Pancreas (tissue), 10 donors: Measurements from ENCODE around the gene ENSA. TPM values are rescaled to one million over a fixed set of nuclear protein-coding genes. Genes with fewer than 3 reads are reported as not detected.

Experiments
- ATAC-seq, 4 donors: fragments of 200-7000 bp; cut with Tn5 transposase; one replicate each; pipeline versions ENCODE4 v1.8.0 to v1.9.1; 2020; ENCODE audit warnings: mild to moderate bottlenecking in 4 of 4, moderate library complexity in 4 of 4
- DNase-seq, 6 donors: peaks; one replicate each; pipeline ENCODE4 v3.0.0-alpha.2; 2020
- FAIRE-seq: peaks from 2 replicates; lab custom pipeline; 2012; peaks lifted over from hg19 to GRCh38; lab: Jason Lieb, UNC
- H3K27ac ChIP-seq, 4 donors: fragments of 200-600 bp; sonication (generic); 1 replicate in 3 of 4; 2 replicates in 1 of 4; pipeline versions ENCODE4 v1.5.0 to v1.8.0; 2020
- H3K27me3 ChIP-seq, 4 donors: fragments of 200-600 bp; one replicate each; pipeline ENCODE4 v1.8.0; 2021
- H3K36me3 ChIP-seq, 3 donors: fragments of 200-600 bp; sonication (generic) in 1 of 3; one replicate each; pipeline versions ENCODE4 v1.5.0 to v1.8.0; 2020 to 2021
- H3K4me1 ChIP-seq, 3 donors: fragments of 200-600 bp; one replicate each; pipeline ENCODE4 v1.8.0; 2021
- H3K4me3 ChIP-seq, 4 donors: fragments of 200-600 bp; sonication (generic) in 2 of 4; one replicate each; pipeline versions ENCODE4 v1.5.0 to v1.8.0; 2020 to 2021
- H3K9me3 ChIP-seq, 4 donors: fragments of 200-600 bp; one replicate each; pipeline ENCODE4 v1.8.0; 2021
- CTCF ChIP-seq, 4 donors: fragments of 200-600 bp; sonication (generic) in 3 of 4; IDR thresholded peaks; one replicate each; pipeline versions ENCODE4 v1.5.0 to v1.8.0; 2021; ENCODE audit warnings: antibody characterized with exemption in 4 of 4
- WGBS, 2 donors: extraction: QIAGEN DNeasy Blood & Tissue Kit; methylation state at CpG; one replicate each; pipeline ENCODE4 v1.1.7; 2013; 5-methylcytosine and 5-hydroxymethylcytosine counted together
- intact Hi-C, 3 donors: fragments of 100-400 bp; cut with DNase I; formaldehyde crosslinking; loops; one replicate each; pipeline versions ENCODE4 v1.11.1 to v1.14.2; 2022
- polyA plus RNA-seq, 2 donors: library from polyadenylated mRNA; stranded (reverse); fragments of 200-250 nt; gene quantifications; one replicate each; pipeline ENCODE4 v1.2.3, GENCODE V29; 2013
- total RNA-seq, 6 donors: library from RNA; stranded (reverse); fragmentation: NEBNext Ultra II Directional in 4 of 6; extraction: Animal tissue kit (Norgen Biotek cat#: 25700) in 4 of 6; gene quantifications; one replicate each; pipeline versions ENCODE4 v1.2.1 to v1.2.4, GENCODE V29; 2021 to 2023
- donor health status: healthy with polysubstance abuse.
- donor health status: DM: no; HTN: no; CAD: no; lungs with moderate emphysema.
- donor health status: DM: no; HTN: no; CAD: no.
- donor health status: control.
- donor health status: control.
- donor health status: Bipolar disorder and iron deficiency.
- donor health status: DM: yes; HTN: yes; CAD: no.
- donor health status: DM: no; HTN: no; CAD: no.
- donor health status: DM: no; HTN: no; CAD: no.
- donor health status: DM: yes; HTN: yes; CAD: no.

ENSA gene
- total and polyA plus RNA-seq, 8 donors: 53.9 to 86.0 (median 67.9) TPM

DNA sequence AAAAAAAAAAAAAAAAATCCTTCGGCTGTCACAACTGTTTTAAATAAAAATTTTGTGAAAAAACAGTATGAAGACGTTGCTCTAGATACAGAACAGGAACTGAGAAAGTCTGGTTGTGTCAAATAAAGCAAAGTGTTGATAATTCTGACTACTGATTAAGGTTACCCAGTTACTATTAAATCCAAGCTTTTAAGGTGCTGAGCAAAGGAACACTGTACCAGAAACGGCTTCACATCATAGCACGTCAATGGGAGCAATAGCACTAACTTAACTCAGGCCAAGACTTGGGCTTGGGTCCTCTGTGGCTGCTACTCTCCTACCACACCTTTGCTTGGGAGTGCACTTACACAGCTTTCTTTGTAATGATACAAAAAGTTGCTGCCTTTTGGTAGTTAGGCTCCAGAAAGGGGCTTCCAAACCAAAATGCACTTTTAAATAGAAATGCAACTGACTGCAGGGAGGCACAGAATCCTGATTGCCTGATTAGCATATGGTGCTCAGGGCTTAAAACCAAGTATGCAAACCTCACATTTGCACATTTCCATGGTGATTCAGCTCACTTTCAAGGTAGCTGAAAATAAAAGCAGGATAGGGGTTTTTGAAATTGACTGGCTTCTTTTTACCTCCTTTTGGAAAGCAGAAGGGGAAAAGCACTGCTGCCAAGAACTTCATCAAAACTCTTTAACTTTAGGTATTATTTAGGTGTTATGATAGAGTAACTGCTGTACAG, 56.3 kb downstream of the ENSA start:
- no peak for ATAC-seq
- Histone ChIP-seq H3K4me3 (peak overlapping the region in 2 of 4 donors; percentile 12 to 95), H3K27ac (peak overlapping the region in 3 of 4 donors; percentile 27 to 100 (median 99)), H3K27me3 (no peaks in the 10 kb centered on the region), H3K4me1 (peaks cover 42 to 73% (median 69%) of the 10 kb centered on the region in 3 donors), H3K36me3 (peaks cover 0 to 29% (median 20%) of the 10 kb centered on the region in 3 donors), H3K9me3 (no peaks in the 10 kb centered on the region)
- intact Hi-C loops: no loop called here
- TF ChIP-seq CTCF (IDR thresholded peaks at IDR 0.05): no peak
- no peak for FAIRE-seq
- no peak for DNase-seq
- 22 to 37% methylated on average over 4 of the region's 4 CpGs for WGBS, 2 donors

Other genes starting within 250 kb of the ENSA start
- 10 to 100 TPM in 2 of 6 donors, 1 to 10 TPM in 4; 6.9 to 12.1 (median 8.2) TPM for gene TARS2, start 142.2 kb downstream of the ENSA start, total RNA-seq
- gene TARS2, start 142.2 kb downstream of the ENSA start, polyA plus RNA-seq: 10 to 100 TPM; 11.3 to 13.6 TPM
- 1 to 10 TPM in 4 of 6 donors, under 1 TPM in 2; 0.63 to 5.6 (median 1.8) TPM for gene ECM1, start 121.5 kb downstream of the ENSA start, total RNA-seq
- 1 to 10 TPM; 2.6 to 6.1 TPM for gene ECM1, start 121.5 kb downstream of the ENSA start, polyA plus RNA-seq
- gene FALEC, start 113.9 kb downstream of the ENSA start, total RNA-seq: not detected
- gene FALEC, start 113.9 kb downstream of the ENSA start, polyA plus RNA-seq: not detected
- 1 to 10 TPM; 1.3 to 6.2 (median 3.0) TPM for gene ADAMTSL4, start 80.2 kb downstream of the ENSA start, total RNA-seq
- gene ADAMTSL4, start 80.2 kb downstream of the ENSA start, polyA plus RNA-seq: 1 to 10 TPM; 3.5 to 8.0 TPM
- 100 to 1,000 TPM in 3 of 6 donors, 10 to 100 TPM in 3; 91.6 to 163 (median 108) TPM for gene MCL1, start 50.0 kb downstream of the ENSA start, total RNA-seq
- gene MCL1, start 50.0 kb downstream of the ENSA start, polyA plus RNA-seq: 10 to 100 TPM; 69.2 to 95.7 TPM
- 10 to 100 TPM; 19.3 to 34.8 (median 27.7) TPM for gene GOLPH3L, start 67.5 kb upstream of the ENSA start, total RNA-seq
- 10 to 100 TPM; 10.5 to 14.5 TPM for gene GOLPH3L, start 67.5 kb upstream of the ENSA start, polyA plus RNA-seq
- gene HORMAD1, start 91.3 kb upstream of the ENSA start, total RNA-seq: under 1 TPM in 2 of 6 donors, not detected in 4; 0.28 TPM
- gene HORMAD1, start 91.3 kb upstream of the ENSA start, polyA plus RNA-seq: under 1 TPM in 1 of 2 donors, not detected in 1; 0.08 TPM
- 100 to 1,000 TPM in 1 of 6 donors, 10 to 100 TPM in 3, 1 to 10 TPM in 2; 6.5 to 126 (median 17.6) TPM for gene CTSS, start 136.2 kb upstream of the ENSA start, total RNA-seq
- gene CTSS, start 136.2 kb upstream of the ENSA start, polyA plus RNA-seq: 1 to 10 TPM; 6.7 to 8.0 TPM
- gene CTSK, start 178.6 kb upstream of the ENSA start, total RNA-seq: 10 to 100 TPM in 1 of 6 donors, 1 to 10 TPM in 5; 1.5 to 34.6 (median 4.9) TPM
- 1 to 10 TPM; 5.5 to 8.7 TPM for gene CTSK, start 178.6 kb upstream of the ENSA start, polyA plus RNA-seq
- 10 to 100 TPM; 15.9 to 27.0 (median 20.3) TPM for gene ARNT, start 247.0 kb upstream of the ENSA start, total RNA-seq
- 10 to 100 TPM; 11.9 to 12.8 TPM for gene ARNT, start 247.0 kb upstream of the ENSA start, polyA plus RNA-seq